Adrenal gland (tissue), 12 donors: ENCODE measurements around the gene CAPN2. TPM values are rescaled to one million over a fixed set of nuclear protein-coding genes. Genes with fewer than 3 reads are reported as not detected.

ENCODE experiments used
- DNase-seq, 7 donors: peaks; one replicate each; pipeline ENCODE4 v3.0.0-alpha.2; 2019 to 2020
- H3K27ac ChIP-seq, 5 donors: fragments of 200-600 bp; sonication (generic) in 4 of 5; 1 replicate in 3 of 5; 2 replicates in 2 of 5; pipeline versions ENCODE4 v1.5.1 to v1.8.0; 2016 to 2020; ENCODE audit warnings: mild to moderate bottlenecking in 1 of 5
- H3K27me3 ChIP-seq: fragments of 200-600 bp; 2 replicates; pipeline ENCODE4 v1.8.0; 2021
- H3K36me3 ChIP-seq, 2 donors: fragments of 200-600 bp; replicated peaks in 1 of 2; 1 replicate in 1 of 2; 2 replicates in 1 of 2; pipeline versions ENCODE4 v1.5.1 to v1.8.0; 2018 to 2022
- H3K4me1 ChIP-seq, 2 donors: fragments of 200-600 bp; replicated peaks in 1 of 2; 1 replicate in 1 of 2; 2 replicates in 1 of 2; pipeline versions ENCODE4 v1.5.1 to v1.8.0; 2018 to 2021
- H3K4me3 ChIP-seq, 4 donors: fragments of 200-600 bp; sonication (generic) in 3 of 4; one replicate each; pipeline ENCODE4 v1.5.1; 2016 to 2018
- H3K9me3 ChIP-seq, 3 donors: fragments of 200-600 bp; sonication (generic) in 1 of 3; replicated peaks in 1 of 3; 1 replicate in 2 of 3; 2 replicates in 1 of 3; pipeline versions ENCODE4 v1.5.1 to v1.8.0; 2016 to 2021
- CTCF ChIP-seq, 6 experiments: fragments of 450-650 bp in 4 of 6; fragments of 200-600 bp in 2 of 6; sonication (generic) in 1 of 6; IDR thresholded peaks; 1 replicate in 5 of 6; 2 replicates in 1 of 6; pipeline versions ENCODE4 v1.5.1 to v1.8.0; 2016 to 2021; ENCODE audit warnings: antibody characterized with exemption in 6 of 6, mild to moderate bottlenecking in 2 of 6, moderate library complexity in 1 of 6
- POLR2A ChIP-seq, 2 donors: fragments of 450-650 bp; IDR thresholded peaks; one replicate each; pipeline ENCODE4 v1.6.1; 2017; ENCODE audit warnings: antibody characterized with exemption in 2 of 2, mild to moderate bottlenecking in 2 of 2, moderate library complexity in 1 of 2
- WGBS, 4 donors: extraction: QIAGEN DNeasy Blood & Tissue Kit in 2 of 4; methylation state at CpG; one replicate each; pipeline versions ENCODE4 v1.1.5 to v1.1.7; 2013 to 2017; 5-methylcytosine and 5-hydroxymethylcytosine counted together
- intact Hi-C, 2 donors: fragments of 100-400 bp; cut with DNase I; formaldehyde crosslinking; loops; one replicate each; pipeline versions ENCODE4 v1.14.1 to v1.15.0; 2022 to 2023
- polyA plus RNA-seq, 3 donors: library from polyadenylated mRNA; stranded (reverse); fragments of 200-250 nt in 2 of 3; fragments of 350-450 nt in 1 of 3; fragmentation: Illumina TruSeq in 1 of 3; extraction: RNeasy Lipid Tissue Mini Kit (QIAGEN cat#74804) in 1 of 3; gene quantifications; one replicate each; pipeline ENCODE4 v1.2.3, GENCODE V29; 2013 to 2014
- total RNA-seq, 9 donors: library from RNA; depleted of rRNA in 4 of 9; stranded (reverse); fragments of >200 nt in 4 of 9; fragments of 120-200 nt in 1 of 9; fragmentation: NEBNext Ultra II Directional in 1 of 9; extraction: Animal tissue kit (Norgen Biotek cat#: 25700) in 1 of 9; gene quantifications; one replicate each; pipeline versions ENCODE4 v1.1.0 to v1.2.4, GENCODE V29; 2013 to 2023
- donor health status: healthy with polysubstance abuse.
- donor health status: Bipolar disorder and iron deficiency.
- donor health status: DM: yes; HTN: yes; CAD: no.
- donor health status: DM: no; HTN: no; CAD: no.
- donor health status: DM: no; HTN: no; CAD: no.
- donor health status: DM: yes; HTN: yes; CAD: no.

The CAPN2 gene
- total and polyA plus RNA-seq, 12 donors, result 110 to 366 (median 199) TPM

GRCh38 chr1:223709598-223709997, 2.7 kb upstream of the CAPN2 start:
- Histone ChIP-seq H3K4me1 (peaks cover 39 to 56% of the 10 kb centered on the region in 2 donors), H3K27me3 (no peaks in the 10 kb centered on the region), H3K9me3 (no peaks in the 10 kb centered on the region), H3K36me3 (no peaks in the 10 kb centered on the region), H3K4me3 (no peak overlapping the region), H3K27ac (no peak overlapping the region)
- no peak for DNase-seq
- intact Hi-C loops, result no loop called here
- 64 to 86% (median 78%) methylated on average over 3 of the region's 3 CpGs for WGBS, 4 donors
- TF ChIP-seq CTCF (IDR thresholded peaks at IDR 0.05), result peak in 3 of 6 experiments; percentile 5 to 31 (median 12)
- TF ChIP-seq POLR2A (IDR thresholded peaks at IDR 0.05), result no peak

GRCh38 chr1:223710179-223711133, 1.9 kb upstream of the CAPN2 start:
- H3K36me3 ChIP-seq, result no peaks in the 10 kb centered on the region
- H3K4me3 ChIP-seq, result no peak overlapping the region
- H3K9me3 ChIP-seq, result no peaks in the 10 kb centered on the region
- DNase-seq, result no peak
- WGBS, 4 donors, result 85 to 94% (median 92%) methylated on average over 12 of the region's 12 CpGs
- intact Hi-C loops, result loop anchor here (2.0 to 5.0 kb wide), 2 partner anchors 37 to 38 kb away; no protein-coding TSS in a partner anchor
- no peak overlapping the region for H3K27ac ChIP-seq
- H3K4me1 ChIP-seq, result peaks cover 39 to 56% of the 10 kb centered on the region in 2 donors
- TF ChIP-seq CTCF (IDR thresholded peaks at IDR 0.05) (no peak), POLR2A (IDR thresholded peaks at IDR 0.05) (no peak)
- no peaks in the 10 kb centered on the region for H3K27me3 ChIP-seq

DNA sequence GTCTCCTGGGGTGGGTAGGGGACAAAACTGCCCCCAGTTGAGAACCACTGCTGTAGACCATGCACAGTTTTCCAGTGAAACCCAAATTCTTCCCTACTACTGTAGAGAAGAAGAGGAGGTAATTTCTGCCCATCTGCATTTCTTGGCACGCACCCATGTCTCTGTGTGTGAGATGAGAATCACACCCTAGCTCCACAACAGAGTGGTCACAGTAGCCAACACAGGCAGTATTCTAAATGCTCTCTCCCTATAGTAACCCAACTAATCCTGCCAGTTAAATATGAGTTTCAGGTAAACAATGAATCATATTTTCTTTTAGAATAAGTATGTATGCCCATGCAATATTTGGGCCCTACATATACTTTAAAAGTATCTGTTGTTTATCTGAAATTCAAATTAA, 1.2 kb upstream of the CAPN2 start:
- peaks cover 46 to 61% of the 10 kb centered on the region in 2 donors for H3K4me1 ChIP-seq
- no peak overlapping the region for H3K27ac ChIP-seq
- TF ChIP-seq POLR2A (IDR thresholded peaks at IDR 0.05), result no peak
- TF ChIP-seq CTCF (IDR thresholded peaks at IDR 0.05), result no peak
- no peaks in the 10 kb centered on the region for H3K27me3 ChIP-seq
- H3K9me3 ChIP-seq, result no peaks in the 10 kb centered on the region
- no peak overlapping the region for H3K4me3 ChIP-seq
- 68 to 100% (median 94%) methylated on average over 1 of the region's 1 CpG for WGBS, 4 donors
- peak in 1 of 7 donors; percentile 17 for DNase-seq
- no peaks in the 10 kb centered on the region for H3K36me3 ChIP-seq
- intact Hi-C loops, result loop anchor here (2.0 to 5.0 kb wide), 2 partner anchors 36 to 38 kb away; no protein-coding TSS in a partner anchor

DNA sequence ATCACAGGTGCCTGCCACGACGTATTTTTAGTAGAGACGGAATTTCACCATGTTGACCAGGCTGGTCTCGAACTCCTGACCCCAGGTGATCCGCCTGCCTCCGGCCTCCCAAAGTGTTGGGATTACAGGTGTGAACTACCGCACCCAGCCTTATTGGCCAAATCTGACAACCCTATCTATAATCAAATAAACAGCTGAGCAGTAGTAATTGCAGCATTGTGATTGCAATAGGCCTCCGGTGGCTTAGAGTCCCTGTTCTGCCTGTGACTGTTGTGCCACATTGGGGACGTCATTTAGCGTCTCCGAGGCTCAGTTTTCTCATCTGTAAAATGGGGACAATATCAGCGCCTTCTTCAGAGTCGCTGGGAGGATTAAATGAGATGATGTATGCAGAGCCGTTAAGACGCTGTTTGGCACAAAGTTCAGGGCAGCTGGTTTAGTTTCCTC, 569 bp upstream of the CAPN2 start:
- Histone ChIP-seq H3K36me3 (no peaks in the 10 kb centered on the region), H3K4me1 (peaks cover 46 to 61% of the 10 kb centered on the region in 2 donors), H3K4me3 (peak overlapping the region in 1 of 4 donors; percentile 91), H3K9me3 (no peaks in the 10 kb centered on the region), H3K27me3 (no peaks in the 10 kb centered on the region), H3K27ac (peak overlapping the region in 3 of 5 donors; percentile 94 to 97 (median 97))
- intact Hi-C loops, result loop anchor here (2.0 to 5.0 kb wide), 2 partner anchors 36 to 37 kb away; no protein-coding TSS in a partner anchor
- 64 to 75% (median 71%) methylated on average over 14 to 15 of the region's 15 CpGs for WGBS, 4 donors
- TF ChIP-seq CTCF (IDR thresholded peaks at IDR 0.05) (no peak), POLR2A (IDR thresholded peaks at IDR 0.05) (no peak)
- DNase-seq, result peak in 1 of 7 donors; percentile 11
